SK-N-SH (cell line): Measurements from ENCODE around the gene TNK2. TPM values are rescaled to one million over a fixed set of nuclear protein-coding genes. Genes with fewer than 3 reads are reported as not detected.

Source experiments
- CTCF ChIA-PET: fragments of 300-600, 350-600 bp; formaldehyde crosslinking; extraction: SDS; loops from one replicate; lab custom pipeline; 2021; lab: Yijun Ruan, JAX
- POLR2A ChIA-PET: fragments of 350-600 bp; sonication (Branson Sonifier 250); formaldehyde crosslinking; extraction: SDS; loops from one replicate; lab custom pipeline; 2020; ENCODE audit warnings: antibody characterized with exemption, inconsistent platforms; lab: Yijun Ruan, JAX
- DNase-seq: peaks from one replicate; pipeline ENCODE4 v3.0.0; 2012
- H2AFZ ChIP-seq: fragments of 200-600 bp; sonication (generic); 2 replicates; pipeline ENCODE4 v1.8.1; 2016; ENCODE audit warnings: antibody characterized with exemption, mild to moderate bottlenecking, low read depth
- H3F3A ChIP-seq: fragments of 200-600 bp; sonication (generic); replicated peaks from 2 replicates; pipeline ENCODE3; 2016; ENCODE audit warnings: antibody characterized with exemption, mild to moderate bottlenecking; ENCODE audit not compliant: insufficient read depth
- H3K27ac ChIP-seq, 2 experiments: fragments of 200-500 bp in 1 of 2; fragments of 200-600 bp in 1 of 2; sonication (Bioruptor generic) in 1 of 2; sonication (generic), shearing (Covaris generic) in 1 of 2; 2 replicates each; pipeline versions ENCODE4 v1.5.1 to v1.6.1; 2014 to 2016; ENCODE audit warnings: low read depth in 2 of 2, inconsistent platforms in 1 of 2, low read length in 1 of 2, mild to moderate bottlenecking in 1 of 2, mixed read lengths in 1 of 2
- H3K27me3 ChIP-seq: fragments of 200-600 bp; sonication (generic), shearing (Covaris generic); 2 replicates; pipeline ENCODE4 v1.6.1; 2016; ENCODE audit warnings: mixed run types; ENCODE audit not compliant: insufficient read depth
- H3K36me3 ChIP-seq, 2 experiments: fragments of 200-500 bp in 1 of 2; fragments of 200-600 bp in 1 of 2; sonication (Bioruptor generic) in 1 of 2; sonication (generic) in 1 of 2; replicated peaks in 1 of 2; 2 replicates each; pipeline versions ENCODE3 to v1.5.1; 2014 to 2016; ENCODE audit warnings: low read length in 1 of 2, mild to moderate bottlenecking in 1 of 2; ENCODE audit not compliant: insufficient read depth in 2 of 2, control insufficient read depth in 1 of 2
- H3K4me1 ChIP-seq, 2 experiments: fragments of 200-500 bp in 1 of 2; fragments of 200-600 bp in 1 of 2; sonication (Bioruptor generic) in 1 of 2; sonication (generic), shearing (Covaris generic) in 1 of 2; 2 replicates each; pipeline versions ENCODE4 v1.5.1 to v1.6.1; 2014 to 2016; ENCODE audit warnings: low read depth in 1 of 2, low read length in 1 of 2, mixed run types in 1 of 2; ENCODE audit not compliant: insufficient read depth in 2 of 2, control insufficient read depth in 1 of 2
- H3K4me2 ChIP-seq: fragments of 200-600 bp; sonication (generic), shearing (Covaris generic); 2 replicates; pipeline ENCODE4 v1.6.1; 2017; ENCODE audit warnings: mixed run types
- H3K4me3 ChIP-seq, 2 experiments: fragments of 200-500 bp in 1 of 2; fragments of 200-600 bp in 1 of 2; sonication (Bioruptor generic) in 1 of 2; sonication (generic), shearing (Covaris generic) in 1 of 2; 2 replicates each; pipeline versions ENCODE4 v1.5.1 to v1.8.1; 2014 to 2016; ENCODE audit warnings: low read depth in 2 of 2, inconsistent platforms in 1 of 2, low read length in 1 of 2, mild to moderate bottlenecking in 1 of 2, mixed read lengths in 1 of 2, moderate library complexity in 1 of 2
- H3K79me2 ChIP-seq: fragments of 200-600 bp; sonication (generic); 2 replicates; pipeline ENCODE4 v1.8.1; 2017; ENCODE audit warnings: mild to moderate bottlenecking; ENCODE audit not compliant: insufficient read depth
- H3K9ac ChIP-seq: fragments of 200-600 bp; sonication (generic); 2 replicates; pipeline ENCODE4 v1.6.1; 2017; ENCODE audit warnings: mixed run types
- H3K9me2 ChIP-seq: fragments of 200-600 bp; sonication (generic); 2 replicates; pipeline ENCODE4 v1.6.1; 2017; ENCODE audit warnings: mixed run types
- H3K9me3 ChIP-seq: fragments of 200-600 bp; sonication (generic); 2 replicates; pipeline ENCODE4 v1.6.1; 2017; ENCODE audit warnings: mixed run types, mild to moderate bottlenecking, moderate library complexity
- H4K20me1 ChIP-seq: fragments of 200-600 bp; sonication (generic); 2 replicates; pipeline ENCODE4 v1.6.1; 2017; ENCODE audit warnings: mild to moderate bottlenecking, mixed run types; ENCODE audit not compliant: insufficient read depth
- FOSL2 ChIP-seq: IDR thresholded peaks from 2 replicates; pipeline ENCODE4 v1.4.0; 2012; ENCODE audit warnings: low read depth, mild to moderate bottlenecking, moderate library complexity, borderline replicate concordance
- IRF3 ChIP-seq: fragments of 150-350 bp; IDR thresholded peaks from 2 replicates; pipeline ENCODE4 v1.6.1; 2016; ENCODE audit warnings: mild to moderate bottlenecking, low read depth, low read length
- RCOR1 ChIP-seq: fragments of 150-350 bp; IDR thresholded peaks from 2 replicates; pipeline ENCODE4 v1.6.1; 2017; ENCODE audit warnings: antibody characterized with exemption, low read length
- SIN3A ChIP-seq: IDR thresholded peaks from 2 replicates; pipeline ENCODE4 v1.6.1; 2012; ENCODE audit warnings: low read depth, mild to moderate bottlenecking, low read length, moderate library complexity, borderline replicate concordance
- SMC3 ChIP-seq: IDR thresholded peaks from 2 replicates; pipeline ENCODE4 v1.6.1; 2012; ENCODE audit warnings: low read depth, low read length, improper control_type of control experiment
- WGBS: methylation state at CpG from one replicate; pipeline ENCODE4 v1.1.6; 2017; ENCODE audit warnings: low lambda C conversion rate; 5-methylcytosine and 5-hydroxymethylcytosine counted together
- polyA plus RNA-seq, 3 experiments: library from polyadenylated mRNA; depleted of rRNA; stranded (reverse); fragments of >200 nt; gene quantifications; 2 replicates each; pipeline ENCODE4 v1.2.3, GENCODE V29; 2012
- TF ChIP-seq, protein P1 (sequence below): IDR thresholded peaks from 2 replicates; pipeline ENCODE4 v1.6.1; 2012; ENCODE audit warnings: mild to moderate bottlenecking, low read depth, low read length, moderate library complexity
- TF ChIP-seq, protein P2 (sequence below): IDR thresholded peaks from 2 replicates; pipeline ENCODE4; 2012

TNK2 gene
- polyA plus RNA-seq, 1 of the 3 experiments (the other 2 are of a cell fraction): 17.3 TPM

DNA sequence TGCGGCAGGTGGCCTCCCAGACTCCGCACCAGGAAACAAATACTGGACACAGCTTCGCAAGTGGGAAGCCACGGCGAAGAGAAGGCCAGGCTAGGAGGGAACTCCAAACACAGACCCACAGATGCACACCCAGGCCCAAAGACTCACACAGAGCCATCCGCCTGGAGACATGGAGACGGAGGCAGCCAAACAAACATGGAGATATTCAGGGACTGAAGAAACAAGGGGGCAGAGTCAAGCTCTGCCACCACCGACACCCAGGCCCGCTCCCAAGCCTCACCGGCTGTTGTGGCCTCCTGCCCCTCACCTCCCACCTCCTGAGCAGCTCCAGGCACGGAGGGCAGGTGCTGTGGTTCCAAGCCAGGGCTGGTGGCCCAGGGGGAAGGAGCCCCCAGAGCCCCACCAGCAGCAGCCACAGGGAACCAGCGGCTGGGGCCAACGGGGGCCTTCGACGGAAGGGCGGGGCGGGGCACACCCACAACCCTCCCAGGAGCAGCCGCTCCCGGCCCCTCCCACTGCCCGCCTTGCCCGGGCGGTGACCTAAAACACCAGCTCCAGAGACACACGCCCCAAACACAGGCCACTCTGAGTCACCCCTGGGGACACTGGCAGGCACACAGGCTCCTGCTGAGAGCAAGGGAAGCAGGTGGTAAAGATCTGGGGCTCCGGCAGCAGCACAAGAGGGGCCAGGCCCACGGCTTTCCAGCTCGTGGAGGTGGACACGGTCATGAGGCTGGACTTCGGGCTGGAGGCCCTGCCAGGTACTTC lies 31.9 kb downstream of the TNK2 start:
- no peak overlapping the region for H3K4me3 ChIP-seq
- H3K27me3 ChIP-seq: no peaks in the 10 kb centered on the region
- no peaks in the 10 kb centered on the region for H3K79me2 ChIP-seq
- no peaks in the 10 kb centered on the region for H3K4me1 ChIP-seq
- DNase-seq: no peak
- no peak overlapping the region for H2AFZ ChIP-seq
- TF ChIP-seq FOSL2: no peak
- no peak for TF ChIP-seq SIN3A
- TF ChIP-seq, protein P1, sequence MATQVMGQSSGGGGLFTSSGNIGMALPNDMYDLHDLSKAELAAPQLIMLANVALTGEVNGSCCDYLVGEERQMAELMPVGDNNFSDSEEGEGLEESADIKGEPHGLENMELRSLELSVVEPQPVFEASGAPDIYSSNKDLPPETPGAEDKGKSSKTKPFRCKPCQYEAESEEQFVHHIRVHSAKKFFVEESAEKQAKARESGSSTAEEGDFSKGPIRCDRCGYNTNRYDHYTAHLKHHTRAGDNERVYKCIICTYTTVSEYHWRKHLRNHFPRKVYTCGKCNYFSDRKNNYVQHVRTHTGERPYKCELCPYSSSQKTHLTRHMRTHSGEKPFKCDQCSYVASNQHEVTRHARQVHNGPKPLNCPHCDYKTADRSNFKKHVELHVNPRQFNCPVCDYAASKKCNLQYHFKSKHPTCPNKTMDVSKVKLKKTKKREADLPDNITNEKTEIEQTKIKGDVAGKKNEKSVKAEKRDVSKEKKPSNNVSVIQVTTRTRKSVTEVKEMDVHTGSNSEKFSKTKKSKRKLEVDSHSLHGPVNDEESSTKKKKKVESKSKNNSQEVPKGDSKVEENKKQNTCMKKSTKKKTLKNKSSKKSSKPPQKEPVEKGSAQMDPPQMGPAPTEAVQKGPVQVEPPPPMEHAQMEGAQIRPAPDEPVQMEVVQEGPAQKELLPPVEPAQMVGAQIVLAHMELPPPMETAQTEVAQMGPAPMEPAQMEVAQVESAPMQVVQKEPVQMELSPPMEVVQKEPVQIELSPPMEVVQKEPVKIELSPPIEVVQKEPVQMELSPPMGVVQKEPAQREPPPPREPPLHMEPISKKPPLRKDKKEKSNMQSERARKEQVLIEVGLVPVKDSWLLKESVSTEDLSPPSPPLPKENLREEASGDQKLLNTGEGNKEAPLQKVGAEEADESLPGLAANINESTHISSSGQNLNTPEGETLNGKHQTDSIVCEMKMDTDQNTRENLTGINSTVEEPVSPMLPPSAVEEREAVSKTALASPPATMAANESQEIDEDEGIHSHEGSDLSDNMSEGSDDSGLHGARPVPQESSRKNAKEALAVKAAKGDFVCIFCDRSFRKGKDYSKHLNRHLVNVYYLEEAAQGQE: no peak
- no peak for TF ChIP-seq SMC3
- TF ChIP-seq IRF3: no peak
- TF ChIP-seq RCOR1: no peak
- TF ChIP-seq, protein P2, sequence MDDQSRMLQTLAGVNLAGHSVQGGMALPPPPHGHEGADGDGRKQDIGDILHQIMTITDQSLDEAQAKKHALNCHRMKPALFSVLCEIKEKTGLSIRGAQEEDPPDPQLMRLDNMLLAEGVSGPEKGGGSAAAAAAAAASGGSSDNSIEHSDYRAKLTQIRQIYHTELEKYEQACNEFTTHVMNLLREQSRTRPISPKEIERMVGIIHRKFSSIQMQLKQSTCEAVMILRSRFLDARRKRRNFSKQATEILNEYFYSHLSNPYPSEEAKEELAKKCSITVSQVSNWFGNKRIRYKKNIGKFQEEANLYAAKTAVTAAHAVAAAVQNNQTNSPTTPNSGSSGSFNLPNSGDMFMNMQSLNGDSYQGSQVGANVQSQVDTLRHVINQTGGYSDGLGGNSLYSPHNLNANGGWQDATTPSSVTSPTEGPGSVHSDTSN: no peak
- TF ChIP-seq, all 33 proteins: peak for 0
- POLR2A ChIA-PET: interaction anchor here (0.7 kb wide), 1 partner anchor 10 kb away, joined by 3 read pairs; no protein-coding TSS in a partner anchor
- no peak overlapping the region for H3K27ac ChIP-seq
- H3K4me2 ChIP-seq: no peak overlapping the region
- H3K36me3 ChIP-seq: peaks cover 3 to 40% of the 10 kb centered on the region in 2 experiments
- H3F3A ChIP-seq: no peaks in the 10 kb centered on the region
- 92% methylated on average over 11 of the region's 28 CpGs for WGBS
- CTCF ChIA-PET: interaction anchor here (1.2 to 3.3 kb wide), 4 partner anchors 10 to 26 kb away, joined by 4 to 21 read pairs (median 8); no protein-coding TSS in a partner anchor
- H3K9me2 ChIP-seq: no peaks in the 10 kb centered on the region
- H3K9me3 ChIP-seq: no peaks in the 10 kb centered on the region
- no peaks in the 10 kb centered on the region for H4K20me1 ChIP-seq
- no peak overlapping the region for H3K9ac ChIP-seq
